Activated gamma-delta T cell treated with Interleukin-2 at 50 U/mL for 16 hours (primary cell): ENCODE data around the gene CARD19.

Source experiments
- DNase-seq: peaks from one replicate; pipeline ENCODE4 v3.0.0-alpha.2; 2020

CARD19 gene

GRCh38 chr9:93096131-93096802 is at the start of gene CARD19:
Gene CARD19 (plus strand): TSS chr9:93096217. CDS start chr9:93096346, 129 bp downstream.
- peak; percentile 49 for DNase-seq

- DNase-seq = no peak
Measured at GRCh38 chr9:93048566-93049448, 47.2 kb upstream of the CARD19 start.

DNA sequence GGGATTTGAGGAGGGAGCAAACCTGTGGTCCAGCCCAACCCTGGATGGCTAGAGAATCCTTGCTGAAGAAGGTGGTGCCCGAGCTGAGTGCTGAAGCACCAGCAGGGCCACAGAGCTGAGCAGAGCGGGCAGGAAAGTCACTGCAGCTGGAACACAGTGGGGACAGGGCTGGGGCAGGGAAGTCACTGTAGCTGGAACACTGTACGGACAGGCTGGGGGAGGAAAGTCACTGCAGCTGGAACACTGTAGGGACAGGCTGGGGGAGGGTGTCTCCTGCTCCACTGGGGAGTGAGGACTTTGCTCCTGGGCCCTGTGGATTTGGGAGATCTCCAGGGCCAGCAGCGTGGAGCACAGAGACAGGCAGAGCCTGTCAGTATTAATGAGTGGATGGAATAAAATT is 46.5 kb upstream of the CARD19 start:
- no peak for DNase-seq

GRCh38 chr9:93050231-93050630 is 45.8 kb upstream of the CARD19 start:
- no peak for DNase-seq

GRCh38 chr9:93051680-93052089 is 44.3 kb upstream of the CARD19 start:
- DNase-seq = no peak

DNA sequence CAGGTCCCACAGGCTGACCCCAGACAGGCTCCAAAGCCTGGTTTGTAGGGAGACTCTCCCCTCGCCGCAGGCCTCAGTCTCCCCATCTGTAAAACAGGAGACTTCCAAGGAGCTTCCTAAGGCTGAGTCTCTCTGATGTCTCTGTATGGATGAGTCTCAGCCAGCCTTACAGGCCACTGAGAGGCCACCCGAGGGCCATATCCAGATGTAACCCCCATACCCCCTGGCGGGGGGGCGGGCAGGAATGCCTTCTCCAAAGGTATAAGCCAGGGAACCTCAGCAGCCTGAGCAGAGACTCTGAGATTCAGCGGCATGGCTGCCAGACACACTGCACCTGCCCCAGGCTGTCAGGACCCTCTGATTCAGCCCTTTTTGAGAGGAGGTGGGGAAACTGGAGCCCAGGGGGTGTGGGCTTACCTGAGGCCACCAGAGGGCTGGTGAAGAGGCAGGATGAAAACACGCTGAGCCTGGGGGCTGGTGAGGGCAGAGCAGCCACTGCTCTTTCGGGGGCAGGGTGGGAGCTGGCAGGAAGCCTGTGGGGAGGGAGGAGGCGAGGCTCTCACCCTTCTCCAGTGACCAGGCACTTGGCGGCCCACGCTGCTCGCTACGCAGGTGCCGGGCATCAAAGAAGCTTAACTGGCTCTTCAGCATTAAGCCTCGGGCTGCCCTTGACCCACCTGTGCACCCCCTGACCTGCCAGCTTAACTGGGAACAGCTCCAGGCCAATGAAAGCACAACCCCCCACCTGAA is 43.1 kb upstream of the CARD19 start:
- peak; percentile 39 for DNase-seq

DNA sequence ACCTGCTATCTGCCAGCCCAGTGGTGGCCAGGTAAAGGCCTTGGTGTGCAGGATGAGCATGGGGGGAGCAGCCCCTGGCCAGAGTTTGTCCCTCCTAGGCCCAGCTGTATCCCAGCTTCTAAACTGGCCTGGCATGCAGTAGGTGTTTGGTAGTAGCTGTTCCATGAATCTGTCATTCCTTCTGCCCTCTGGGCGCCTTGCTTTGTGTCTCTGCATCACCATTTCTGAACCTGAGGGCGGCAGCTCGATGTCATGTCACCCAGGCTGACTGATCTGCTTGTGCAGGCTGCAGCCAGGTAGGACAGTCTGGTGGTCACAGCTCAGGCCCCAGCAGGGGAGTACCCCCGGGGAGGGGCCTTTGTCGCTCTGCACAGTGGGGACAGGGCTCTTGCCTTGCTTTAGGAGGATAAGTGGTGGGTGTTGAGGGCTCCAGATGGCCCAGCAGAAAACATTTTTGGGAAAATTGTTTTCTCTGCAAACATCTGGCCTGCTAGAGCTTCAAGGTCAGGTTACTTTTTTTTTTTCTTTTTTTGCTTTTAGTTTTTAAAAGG is 42.2 kb upstream of the CARD19 start:
- DNase-seq = no peak

DNA sequence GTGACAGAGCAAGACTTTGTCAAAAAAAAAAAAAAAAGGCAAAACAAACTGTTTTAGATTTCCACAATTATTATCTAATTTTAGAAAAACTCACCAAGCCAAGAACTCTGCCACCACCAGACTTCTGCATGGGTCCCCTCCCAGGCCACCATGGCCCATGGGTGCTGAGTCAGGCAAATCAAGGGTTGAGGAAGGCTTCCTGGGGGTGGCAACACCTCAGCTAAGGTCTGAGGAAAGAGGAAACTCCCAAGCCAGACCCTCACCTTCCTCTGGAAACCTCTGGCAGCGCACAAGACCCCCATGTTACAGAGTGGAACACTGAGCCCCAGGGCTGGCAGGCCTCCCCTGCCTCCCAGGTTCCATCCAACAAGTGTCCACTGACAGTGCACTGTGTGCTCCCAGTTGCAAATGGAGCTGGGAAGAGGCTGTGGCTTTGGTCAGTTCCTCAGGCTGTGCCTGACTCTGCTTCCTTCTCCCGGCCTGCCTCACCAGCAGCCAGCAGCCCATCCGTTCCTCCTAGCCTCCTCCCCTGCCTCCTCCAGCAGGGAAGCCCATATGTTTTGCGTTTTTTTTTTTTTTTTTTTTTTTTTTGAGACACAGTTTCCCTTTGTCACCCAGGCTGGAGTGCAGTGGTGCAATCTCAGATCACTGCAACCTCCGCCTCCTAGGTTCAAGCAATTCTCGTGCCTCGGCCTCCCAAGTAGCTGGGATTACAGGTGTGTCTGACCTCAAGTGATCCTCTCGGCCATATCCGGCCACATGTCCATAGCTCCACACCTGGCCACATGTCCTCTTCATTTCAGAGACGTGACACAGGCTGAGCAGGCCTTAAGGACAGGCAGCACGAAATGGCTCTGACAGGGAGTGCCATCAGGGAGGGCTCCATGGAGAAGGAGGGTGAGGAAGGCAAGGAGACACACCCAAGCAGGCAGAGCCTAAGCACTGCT is 41.0 kb upstream of the CARD19 start:
- no peak for DNase-seq

GRCh38 chr9:93057042-93057702 is 38.8 kb upstream of the CARD19 start:
- DNase-seq = no peak

DNA sequence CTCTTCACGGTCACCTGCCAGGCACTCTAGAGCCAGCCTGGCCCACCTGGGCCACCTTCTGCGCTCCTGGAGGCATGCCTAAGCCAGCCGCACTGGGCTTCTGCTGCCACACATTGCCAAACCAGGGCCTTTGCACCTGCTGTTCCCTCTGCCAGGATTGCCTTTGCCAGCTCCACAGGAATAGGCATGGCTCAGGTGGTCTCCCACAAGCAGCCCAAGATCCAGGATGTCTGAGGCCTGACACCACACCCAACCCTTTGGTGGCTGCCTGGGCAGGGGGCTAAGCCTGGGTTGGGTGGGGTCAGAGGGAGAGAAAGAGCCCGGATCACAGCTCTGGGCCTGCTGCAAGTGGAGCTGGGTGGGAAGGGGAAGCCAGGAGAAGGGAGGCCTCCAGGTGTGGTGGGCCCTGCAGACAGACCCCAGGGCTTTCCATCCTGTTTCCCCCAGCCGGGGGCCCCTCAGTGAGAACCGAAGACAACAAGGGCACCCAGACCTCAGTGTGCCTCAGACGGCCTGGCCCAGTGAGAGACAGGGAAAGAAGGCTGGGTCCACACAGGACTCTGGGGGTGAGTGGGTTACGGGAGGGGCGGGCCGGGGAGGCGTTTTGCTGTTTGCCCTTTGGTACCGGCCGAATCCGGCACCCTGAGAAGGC is 38.2 kb upstream of the CARD19 start:
- DNase-seq = peak; percentile 35

DNA sequence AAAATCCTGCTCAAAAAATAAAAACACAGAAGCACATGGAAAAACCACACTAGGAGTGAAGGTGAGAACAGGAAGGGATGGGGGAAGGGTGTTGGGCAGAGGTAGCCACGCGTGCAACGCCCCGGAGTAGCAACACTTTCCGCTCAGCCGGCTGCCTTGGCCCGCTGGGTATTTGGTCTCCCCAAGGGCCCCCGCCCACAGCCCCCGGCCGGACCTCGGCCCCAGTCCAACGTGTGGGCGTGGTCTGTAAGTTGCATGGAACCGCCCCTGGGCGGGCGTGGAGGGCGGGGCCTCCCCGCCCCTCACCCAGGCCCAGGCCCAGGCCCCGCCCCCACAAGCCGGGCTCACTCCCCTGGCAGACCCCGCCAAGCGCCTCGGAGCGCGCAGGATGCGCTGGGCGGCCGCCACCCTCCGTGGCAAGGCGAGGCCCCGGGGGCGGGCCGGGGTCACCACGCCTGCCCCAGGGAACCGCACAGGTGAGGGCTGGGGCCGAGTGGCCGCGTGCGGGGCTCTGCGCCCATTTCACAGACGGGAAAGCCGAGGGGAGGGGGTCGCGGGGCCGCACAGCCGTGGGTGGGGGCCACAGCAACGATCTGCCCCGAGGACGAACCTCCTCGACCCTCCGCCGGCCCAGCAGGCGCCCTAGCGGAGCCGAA is 37.5 kb upstream of the CARD19 start, which contains the start of gene SUSD3:
Gene SUSD3 (plus strand): TSS at position 347 of the 656 bp plus-strand sequence. CDS start 42 bp downstream, at position 389.
- DNase-seq = peak; percentile 67

DNA sequence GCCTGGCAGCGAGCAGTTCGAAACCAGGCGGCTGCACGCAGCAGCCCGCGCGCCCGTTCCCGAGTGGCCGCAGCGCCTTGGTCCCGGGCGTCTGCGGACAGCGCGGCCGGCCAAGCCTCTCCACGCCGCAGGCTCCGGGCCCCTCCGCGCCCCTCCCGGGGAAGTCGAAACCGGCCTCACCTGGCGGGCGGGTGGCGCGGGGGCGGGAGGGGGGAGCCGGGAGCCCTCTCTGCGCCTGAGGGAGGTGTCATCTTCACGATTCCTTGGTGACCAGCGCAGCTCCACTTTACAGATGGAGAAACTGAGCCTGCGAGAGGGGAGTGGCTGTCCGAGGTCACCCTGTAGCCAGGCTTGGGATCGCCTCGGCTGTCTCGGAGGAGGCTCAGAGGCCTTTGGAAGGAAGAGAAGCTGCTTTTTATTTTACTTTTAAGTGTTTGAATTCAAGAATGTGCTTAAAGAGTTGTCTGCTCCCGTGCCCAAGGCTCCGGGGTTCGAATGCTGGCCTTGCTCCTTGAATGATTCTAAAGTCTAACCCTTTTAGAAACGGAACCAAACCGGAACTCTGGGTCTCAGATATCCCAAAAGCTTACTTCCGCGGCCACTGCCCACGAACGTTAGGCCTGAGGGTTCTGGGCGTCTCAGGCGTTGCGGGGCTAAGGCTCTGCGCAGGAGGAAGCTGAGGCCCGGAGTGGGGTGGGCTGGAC is 36.9 kb upstream of the CARD19 start:
- no peak for DNase-seq

- no peak for DNase-seq
Measured at GRCh38 chr9:93059715-93060578, 36.1 kb upstream of the CARD19 start.

DNA sequence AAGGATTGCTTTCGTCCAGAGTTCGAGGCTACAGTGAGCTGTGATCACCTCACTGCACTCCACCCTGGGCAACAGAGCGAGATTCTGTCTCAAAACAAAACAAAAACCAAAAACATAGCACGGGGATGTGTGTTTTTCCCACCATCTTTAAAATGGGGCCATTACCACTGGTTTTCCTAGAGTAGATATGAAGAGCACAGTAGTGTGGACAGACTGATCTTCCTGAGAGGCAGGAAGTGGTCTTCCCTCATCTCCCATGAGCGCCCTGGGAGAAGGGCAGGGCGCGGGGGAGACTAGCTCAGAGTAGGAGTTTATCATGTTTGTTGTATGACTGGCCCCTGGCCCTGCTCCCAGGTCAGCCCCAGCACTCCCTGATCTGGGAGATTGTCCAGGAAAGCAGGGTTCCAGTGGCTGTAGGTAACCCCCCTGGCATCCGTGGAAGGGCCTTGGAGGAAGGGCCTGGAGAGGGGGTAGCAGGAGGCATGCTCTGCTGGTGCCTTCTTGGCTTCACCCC is 35.2 kb upstream of the CARD19 start:
- no peak for DNase-seq

DNA sequence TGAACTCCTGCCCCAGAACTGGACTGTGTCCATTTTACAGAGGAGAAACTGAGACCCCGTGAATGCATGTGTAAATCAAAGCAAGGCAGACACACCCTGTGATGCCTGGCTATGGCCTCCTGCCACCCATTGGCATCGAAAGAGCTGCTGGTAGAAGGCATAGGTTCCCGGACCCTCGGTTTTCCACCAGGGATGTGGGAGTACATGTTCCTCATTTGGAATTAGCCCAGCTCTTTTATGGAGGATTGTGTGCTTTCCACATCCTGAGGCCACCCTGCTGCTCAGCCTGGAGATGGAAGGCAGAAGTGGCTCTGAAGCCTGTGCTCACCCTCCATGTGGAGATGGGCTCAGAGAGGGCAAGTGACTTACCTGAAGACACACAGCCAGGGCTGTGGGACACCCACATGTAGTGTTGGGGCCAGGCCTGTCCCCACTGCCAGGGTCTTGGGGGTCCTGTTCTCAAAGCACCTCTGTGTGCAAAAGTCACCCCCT is 34.7 kb upstream of the CARD19 start:
- no peak for DNase-seq

- DNase-seq = no peak
Measured at GRCh38 chr9:93061791-93062763, 33.9 kb upstream of the CARD19 start.
